Ramos (cell line): ENCODE results near the gene NONO.
"Not testable (repeated sequence)": the region's sequence is repeated elsewhere in the genome, so short reads cannot be mapped to it uniquely, and the experiment has no call there.

Experiments
- in situ Hi-C: fragments of 300-500 bp; cut with MboI; formaldehyde crosslinking; loops from one replicate; pipeline ENCODE4 v1.14.3; 2022; ENCODE audit warnings: low sequenced_read_pairs; ENCODE audit not compliant: unreplicated experiment

Gene NONO

DNA sequence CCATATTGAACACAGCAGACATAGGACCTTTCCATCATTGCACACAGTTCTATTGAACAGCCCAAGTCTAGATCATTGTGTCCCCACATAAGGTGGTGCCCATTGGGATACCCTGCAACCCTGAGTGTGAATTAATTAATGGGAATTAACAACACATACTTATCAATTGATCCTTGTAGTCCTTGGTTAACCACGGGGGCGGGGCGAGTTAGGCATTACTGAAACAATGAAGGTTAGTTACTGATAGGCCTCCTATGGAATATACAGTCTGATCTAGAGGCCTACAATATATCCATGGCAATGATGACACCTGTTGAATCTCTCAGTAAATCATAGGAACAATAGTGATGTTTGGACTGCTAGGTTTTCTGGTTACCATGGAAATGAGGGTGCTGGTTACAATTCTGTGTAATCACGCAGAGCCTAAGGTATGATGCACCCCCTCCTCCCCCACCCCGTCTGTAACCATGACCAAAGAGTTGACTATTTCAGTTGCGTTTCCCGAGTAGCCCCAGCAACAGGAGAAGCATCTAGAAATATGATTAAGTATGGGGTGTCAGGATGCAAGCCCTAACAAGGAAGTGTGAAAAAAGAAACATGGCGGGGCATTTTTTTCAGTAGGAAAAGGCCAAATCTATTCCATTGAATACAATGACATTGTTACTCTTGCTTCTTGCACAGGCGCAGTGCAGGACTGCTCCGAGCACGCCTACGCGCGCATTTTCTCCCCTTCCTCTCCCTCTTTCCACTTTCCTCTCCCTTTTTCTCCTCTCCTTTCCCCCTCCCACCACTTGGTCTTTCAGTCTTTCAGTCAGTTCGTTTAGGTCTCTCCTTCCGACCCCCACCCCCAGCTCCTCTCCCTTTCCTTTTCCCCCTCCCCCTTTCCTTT is 677 bp upstream of the NONO start:
- in situ Hi-C loops, result no loop called here

DNA sequence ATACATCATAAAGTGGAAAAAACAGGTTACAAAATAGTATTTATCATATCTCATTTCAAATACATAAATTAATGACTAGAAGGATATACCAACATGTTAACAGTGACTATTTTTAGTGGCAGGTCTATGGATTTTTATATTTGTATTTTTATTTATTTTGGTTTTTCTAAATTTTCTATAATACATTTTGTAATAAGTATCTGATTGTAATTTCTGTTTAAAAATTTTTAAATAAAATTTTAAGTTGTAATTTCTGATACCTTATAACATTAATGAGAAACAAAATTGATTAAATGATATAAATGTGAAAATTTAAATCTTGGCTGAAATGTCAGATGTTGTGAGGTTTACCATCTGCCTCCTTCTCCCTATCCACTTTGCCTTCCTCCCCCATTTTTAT is 2.5 kb downstream of the NONO start:
- in situ Hi-C loops, result no loop called here

DNA sequence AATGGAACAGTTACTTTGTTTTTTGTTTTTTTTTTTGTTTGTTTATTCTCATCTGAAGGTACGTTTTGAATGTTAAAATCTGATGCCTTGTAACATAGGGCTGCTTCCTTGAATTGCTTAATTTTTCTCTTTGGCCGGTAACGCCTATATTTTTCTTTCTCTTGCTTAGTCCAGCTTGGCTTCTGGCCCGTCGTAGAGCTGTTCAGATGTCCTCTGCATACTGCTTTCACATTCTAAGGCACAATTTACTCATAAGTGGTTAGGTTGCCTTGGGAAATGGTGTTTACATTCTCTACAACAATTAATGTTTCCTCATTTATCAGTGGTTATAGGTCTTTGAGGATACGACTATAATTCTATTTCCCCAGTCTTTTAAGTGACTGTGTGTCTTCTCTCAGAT is 7.9 kb downstream of the NONO start:
- in situ Hi-C loops, result no loop called here

DNA sequence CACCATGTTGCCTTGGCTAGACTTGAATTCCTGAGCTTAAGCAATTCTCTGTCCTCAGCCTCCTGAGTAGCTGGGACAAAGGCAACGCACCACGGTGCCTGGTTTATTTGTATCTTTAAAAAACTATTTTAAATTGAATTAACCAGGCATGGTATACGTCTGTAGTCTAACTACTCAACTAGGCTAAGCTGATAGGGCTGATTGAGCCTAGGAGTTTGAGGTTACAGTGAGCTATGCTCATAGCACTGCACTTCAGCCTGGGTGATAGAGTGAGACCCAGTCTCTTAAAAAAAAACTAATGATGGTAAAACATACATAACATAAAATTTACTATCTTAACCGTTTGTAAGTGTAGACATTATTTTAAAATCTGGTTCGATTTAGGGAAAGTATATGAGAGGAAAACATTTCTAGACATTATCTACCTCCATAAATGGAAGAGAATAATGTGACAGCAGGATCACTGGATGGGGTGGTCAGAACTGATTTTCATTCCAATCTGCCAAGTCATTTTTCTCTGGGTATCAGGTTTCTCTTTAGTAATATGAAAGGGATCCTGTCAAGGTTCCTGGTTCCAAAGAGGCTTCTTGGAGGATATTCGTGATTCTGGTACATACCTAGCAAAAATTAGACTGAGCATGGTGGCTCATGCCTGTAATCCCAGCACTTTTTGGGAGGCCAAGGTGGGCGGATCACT is 9.4 kb downstream of the NONO start:
- in situ Hi-C loops, result no loop called here

DNA sequence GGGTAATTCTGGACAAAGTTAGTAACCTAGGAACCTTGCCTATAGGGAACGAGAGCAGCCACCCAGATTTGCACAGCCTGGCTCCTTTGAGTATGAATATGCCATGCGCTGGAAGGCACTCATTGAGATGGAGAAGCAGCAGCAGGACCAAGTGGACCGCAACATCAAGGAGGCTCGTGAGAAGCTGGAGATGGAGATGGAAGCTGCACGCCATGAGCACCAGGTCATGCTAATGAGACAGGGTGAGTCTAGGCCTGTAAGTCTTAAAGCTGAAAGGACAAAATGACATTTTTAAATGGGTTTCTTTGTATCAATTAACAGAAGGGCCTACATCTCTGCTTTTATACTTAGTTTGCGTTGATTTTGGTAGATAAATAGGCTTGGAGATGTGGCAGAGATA is 13.4 kb downstream of the NONO start:
- in situ Hi-C loops, result no loop called here

DNA sequence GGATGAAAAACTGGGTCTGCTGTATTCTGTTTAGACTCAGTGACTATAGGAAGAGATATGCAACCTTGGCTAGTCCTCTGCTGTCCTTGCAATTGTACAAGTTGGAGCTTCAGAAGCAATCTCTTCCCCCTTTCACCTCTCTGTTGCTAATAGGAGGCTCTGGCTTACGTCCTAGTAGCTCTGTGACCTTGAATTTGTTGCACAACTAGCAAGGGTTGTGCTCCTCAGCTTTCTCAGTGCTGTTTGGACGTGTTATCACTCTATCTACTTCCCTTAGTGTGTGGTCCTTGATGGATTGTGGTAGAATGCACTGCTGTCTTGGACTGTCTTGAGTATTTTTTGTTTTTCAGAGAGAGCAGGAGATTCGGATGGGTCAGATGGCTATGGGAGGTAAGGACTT is 14.7 kb downstream of the NONO start:
- in situ Hi-C loops, result no loop called here

DNA sequence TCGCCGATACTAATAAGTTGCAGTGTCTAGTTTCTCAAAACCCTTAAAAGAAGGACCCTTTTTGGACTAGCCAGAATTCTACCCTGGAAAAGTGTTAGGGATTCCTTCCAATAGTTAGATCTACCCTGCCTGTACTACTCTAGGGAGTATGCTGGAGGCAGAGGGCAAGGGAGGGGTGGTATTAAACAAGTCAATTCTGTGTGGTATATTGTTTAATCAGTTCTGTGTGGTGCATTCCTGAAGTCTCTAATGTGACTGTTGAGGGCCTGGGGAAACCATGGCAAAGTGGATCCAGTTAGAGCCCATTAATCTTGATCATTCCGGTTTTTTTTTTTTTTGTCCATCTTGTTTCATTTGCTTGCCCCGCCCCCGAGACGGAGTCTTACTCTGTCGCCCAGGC is 16.6 kb downstream of the NONO start:
- in situ Hi-C loops, result not testable (repeated sequence)

DNA sequence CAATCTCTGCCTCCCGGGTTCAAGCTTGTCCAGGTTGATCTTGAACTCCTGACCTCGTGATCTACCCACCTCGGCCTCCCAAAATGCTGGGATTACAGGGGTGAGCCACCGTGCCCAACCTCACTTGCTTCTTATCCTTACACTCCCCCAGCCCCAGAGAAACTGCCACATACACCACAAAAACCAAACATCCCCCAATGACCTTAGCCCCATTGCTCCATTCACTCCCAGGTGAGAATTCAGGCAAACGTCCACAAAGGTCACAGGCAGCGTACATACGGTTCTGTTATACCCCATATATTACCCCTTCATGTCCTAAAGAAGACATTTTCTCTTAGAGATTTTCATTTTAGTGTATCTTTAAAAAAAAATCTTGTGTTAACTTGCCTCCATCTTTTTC is 17.1 kb downstream of the NONO start:
- in situ Hi-C loops, result not testable (repeated sequence)

DNA sequence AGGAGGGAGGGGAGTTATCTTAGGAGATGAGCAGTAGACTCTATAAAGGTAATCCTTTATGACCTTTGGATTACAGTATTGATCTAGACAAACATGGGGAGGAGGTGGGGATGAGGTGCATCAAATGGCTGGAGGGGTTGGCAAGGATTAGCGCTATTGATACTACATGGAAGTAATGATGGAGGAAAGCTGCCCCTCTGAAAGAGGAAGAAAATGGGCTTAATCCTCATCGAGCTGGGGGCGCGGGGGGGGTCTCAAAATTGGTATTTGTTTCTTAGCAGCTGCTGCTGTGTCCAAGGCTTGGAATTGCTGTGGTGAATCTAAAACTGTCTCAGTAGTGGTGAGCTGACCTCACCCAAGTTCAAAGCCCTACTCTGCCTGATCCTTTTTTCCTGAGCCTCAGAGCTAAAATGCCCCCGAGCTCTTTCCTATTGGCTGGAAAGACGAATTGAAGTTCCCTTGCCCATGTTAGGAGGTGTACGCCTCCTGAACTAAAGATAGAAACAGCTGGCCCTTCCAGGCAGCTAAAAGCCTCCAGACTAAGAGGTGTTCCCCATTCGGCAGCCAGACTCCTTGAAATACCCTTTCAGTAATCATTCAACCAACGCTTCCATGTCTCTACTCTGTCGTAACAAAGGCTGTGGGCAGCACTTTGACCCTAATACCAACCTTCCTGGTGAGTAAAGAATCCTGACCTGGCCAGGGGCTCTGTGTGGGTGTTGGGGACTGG is 17.9 kb downstream of the NONO start, which contains the start of gene ITGB1BP2:
Gene ITGB1BP2, plus strand, starts transcription at position 556 of the 730 bp plus-strand sequence. Its CDS starts 57 bp downstream, at position 613.
- in situ Hi-C loops, result no loop called here

DNA sequence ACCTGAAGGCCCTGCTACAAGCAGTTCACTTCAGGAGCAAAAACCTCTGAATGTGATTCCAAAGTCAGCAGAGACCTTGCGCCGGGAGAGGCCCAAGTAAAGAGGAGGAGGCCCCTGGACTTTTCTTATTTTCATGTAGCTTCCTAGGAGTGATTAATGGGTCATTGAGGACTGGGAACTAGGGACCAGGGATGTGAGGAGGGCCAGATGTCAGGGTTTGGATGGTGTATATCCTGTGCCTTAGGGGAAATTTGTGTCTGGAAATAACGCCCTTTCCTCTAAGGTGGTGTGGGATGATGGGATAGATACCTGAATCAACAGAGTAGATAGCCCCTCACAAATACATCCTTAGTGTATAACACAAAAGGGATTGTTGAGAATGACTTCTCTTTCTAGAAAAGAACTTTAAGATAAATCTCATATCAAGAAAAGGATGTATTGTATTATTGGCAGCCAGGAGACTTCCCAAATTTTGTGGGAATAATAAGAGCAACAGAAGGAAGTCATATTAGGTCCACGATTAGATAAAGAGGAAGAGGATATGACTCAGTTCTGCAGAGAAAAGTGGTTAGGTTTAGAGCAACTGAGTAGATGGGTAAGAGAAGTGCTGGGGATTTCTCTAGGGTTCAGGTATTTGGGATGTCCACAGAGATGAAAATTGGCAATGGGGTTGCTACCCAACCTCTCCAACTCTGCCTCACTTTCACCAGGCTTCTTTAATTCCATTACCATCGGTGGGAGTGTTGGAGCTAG is 19.2 kb downstream of the NONO start:
- in situ Hi-C loops, result no loop called here

DNA sequence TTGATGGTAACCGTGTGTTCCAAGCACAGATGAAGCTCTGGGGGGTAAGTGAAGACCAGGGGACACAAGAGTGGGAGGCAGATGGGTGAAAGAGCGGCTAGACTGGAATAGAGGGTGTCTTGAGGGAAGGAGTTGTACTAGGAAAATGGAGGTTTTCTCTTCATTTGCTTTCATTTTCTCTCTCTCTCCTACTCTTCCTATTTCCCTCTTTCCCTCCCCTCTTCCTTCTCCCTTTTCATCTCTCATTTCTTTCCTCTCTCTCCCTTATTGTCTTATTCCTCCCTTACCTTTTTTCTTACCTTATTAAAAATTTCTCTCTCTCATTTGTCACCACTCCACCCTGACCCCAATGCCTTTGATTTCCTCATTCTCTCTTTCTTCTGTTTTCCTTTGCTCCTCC is 21.1 kb downstream of the NONO start:
- in situ Hi-C loops, result no loop called here

DNA sequence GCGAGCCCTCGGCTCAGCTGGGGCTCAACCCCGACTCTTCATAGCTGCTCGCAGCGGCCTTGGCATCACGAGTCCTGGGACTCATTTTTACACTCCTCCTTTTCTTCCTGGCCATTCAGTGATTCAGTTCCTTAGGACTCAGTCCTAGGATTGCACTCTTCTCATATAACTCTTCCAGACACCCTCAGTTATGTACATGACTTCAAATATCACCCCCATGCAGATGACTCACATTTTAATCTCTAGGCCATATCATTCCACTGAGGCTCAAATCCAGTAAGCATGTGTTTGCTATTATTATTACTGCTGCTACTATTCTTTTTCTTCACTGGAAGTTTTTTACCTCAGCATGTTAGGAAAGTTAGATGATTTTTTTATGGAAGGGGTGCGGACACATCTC is 32.5 kb downstream of the NONO start:
- in situ Hi-C loops, result no loop called here

DNA sequence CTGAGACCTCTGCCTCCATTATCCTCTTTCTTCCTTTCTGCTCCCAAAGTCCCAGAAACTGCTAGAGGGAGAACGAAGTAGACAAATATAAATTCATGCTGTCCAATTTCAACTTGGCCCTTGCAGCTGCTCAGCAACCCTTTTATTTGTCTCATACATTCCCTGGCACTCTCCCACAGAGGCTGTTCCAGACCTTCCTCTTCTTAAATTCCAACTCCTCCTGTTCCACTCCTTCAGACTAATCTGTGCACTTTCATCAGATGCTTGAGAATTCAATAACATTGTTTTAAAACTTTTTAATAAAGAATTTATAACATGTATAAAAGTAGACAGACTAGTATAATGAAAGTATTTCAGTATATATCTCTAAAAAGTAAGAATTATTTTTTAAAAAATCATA is 33.5 kb downstream of the NONO start:
- in situ Hi-C loops, result not testable (repeated sequence)

DNA sequence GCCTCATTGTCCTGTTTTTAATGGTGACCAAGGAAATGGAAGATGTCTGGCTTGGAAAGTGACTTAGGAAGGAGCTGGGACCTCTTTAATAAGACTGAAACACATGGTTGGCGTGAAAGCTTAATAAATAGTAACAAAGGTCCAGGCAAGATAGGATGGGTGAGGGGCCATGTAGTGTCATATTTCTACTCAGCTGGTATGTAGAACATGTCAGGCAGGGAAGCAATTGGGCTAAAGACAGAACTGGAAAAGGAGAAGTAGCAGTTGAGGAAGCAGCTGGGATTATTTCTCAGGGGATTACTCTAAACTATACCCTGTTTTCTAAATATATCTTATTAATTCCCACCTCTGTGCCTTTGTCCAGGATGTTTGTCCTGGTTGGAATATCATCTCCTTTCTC is 36.7 kb downstream of the NONO start:
- in situ Hi-C loops, result no loop called here

DNA sequence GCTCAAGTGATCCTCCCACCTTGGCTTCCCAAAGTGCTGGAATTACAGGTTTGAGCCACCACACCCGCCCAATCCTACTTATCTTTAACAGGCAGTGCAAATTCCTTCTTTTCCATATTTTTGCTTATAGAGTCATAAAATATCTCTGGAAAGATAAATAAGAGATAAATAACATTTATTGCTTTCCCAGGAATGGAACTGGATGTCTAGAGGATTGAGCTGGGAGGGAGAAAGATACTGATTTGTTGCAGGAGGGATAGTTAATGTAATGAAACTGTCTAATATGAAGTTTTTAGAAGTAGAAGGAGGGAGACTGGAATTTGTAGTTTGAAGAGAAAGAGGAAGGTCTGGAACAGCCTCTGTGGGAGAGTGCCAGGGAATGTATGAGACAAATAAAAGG is 38.3 kb downstream of the NONO start:
- in situ Hi-C loops, result no loop called here

DNA sequence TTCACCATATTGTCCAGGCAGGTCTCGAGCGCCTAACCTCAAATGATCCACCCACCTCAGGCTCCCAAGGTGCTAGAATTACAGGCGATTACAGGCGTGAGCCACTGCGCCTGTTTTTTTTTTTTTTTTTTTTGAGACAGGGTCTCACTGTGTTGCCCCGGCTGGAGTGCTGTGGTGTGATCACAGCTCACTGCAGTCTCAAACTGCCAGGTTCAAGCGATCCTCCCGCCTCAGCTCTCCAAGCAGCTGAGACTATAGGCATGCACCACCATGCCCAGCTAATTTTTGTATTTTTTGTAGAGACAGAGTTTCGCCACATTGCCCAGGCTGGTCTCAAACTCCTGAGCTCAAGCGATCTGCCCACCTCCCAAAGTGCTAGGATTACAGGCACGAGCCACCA is 41.0 kb downstream of the NONO start:
- in situ Hi-C loops, result not testable (repeated sequence)

DNA sequence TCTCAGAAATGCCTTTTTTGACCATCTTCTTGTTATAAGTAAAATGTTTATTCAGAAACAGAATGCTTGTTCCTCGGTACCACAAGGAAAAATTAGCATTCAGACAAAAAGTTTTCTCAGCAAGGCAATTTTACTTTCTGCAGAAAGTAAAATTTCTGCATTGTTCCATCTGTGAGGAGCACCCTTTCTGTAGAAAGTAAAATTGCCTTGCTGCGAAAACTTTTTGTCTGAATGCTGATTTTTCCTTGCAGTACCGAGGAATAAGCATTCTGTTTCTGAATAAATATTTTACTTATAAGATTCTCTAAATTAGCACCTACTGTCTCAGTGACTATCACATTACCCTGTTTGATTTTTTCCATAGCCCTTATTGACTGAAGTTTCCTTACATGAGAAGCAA is 43.0 kb downstream of the NONO start:
- in situ Hi-C loops, result no loop called here

DNA sequence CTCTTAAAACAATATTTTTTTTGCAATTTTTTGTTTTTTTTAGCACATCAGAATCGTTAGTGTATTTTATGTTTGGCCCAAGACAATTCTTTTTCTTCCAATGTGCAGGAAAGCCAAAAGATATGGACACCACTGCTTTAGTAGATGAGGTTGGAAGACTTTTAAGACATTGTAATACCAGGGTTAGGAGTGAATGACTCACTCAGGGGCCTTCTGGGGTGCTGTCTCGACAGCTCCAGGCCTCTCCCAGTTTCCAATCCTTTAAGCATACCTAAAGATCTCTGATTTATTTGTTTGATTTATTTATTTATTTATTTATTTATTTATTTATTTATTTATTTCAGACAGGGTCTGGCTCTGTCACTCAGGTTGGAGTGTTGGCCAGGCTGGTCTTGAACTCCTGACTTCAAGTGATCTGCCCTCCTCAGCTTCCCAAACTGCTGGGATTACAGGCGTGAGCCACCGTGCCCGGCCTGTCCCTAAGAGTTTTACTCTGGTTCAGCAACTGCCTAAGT is 65.8 kb downstream of the NONO start:
- in situ Hi-C loops, result not testable (repeated sequence)

DNA sequence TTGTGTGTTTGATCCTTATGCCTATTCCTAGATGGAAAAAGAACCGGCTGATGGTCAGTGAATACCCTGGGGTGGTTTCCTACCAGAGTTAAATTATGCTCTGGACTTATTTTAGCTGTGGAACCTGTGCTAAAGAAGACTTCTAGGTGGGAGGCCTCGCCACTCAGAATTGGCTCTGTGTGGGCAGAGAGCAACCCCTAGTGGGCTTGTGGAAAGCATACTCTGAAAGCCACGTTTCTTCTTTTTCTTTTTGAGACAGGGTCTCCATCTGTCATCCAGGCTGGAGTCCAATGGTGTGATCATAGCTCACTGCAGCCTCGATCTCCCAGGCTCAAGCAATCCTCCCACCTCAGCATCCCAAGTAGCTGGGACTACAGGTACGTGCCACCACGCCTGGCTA is 66.4 kb downstream of the NONO start:
- in situ Hi-C loops, result not testable (repeated sequence)
